OCI-LY7 (cell line): ENCODE results near the gene DMRTB1. TPM values are rescaled to one million over a fixed set of nuclear protein-coding genes. Genes with fewer than 3 reads are reported as not detected.

ENCODE experiments used
- BruUV-seq: library from RNA; stranded (reverse); fragments of 400-500 nt; replicated peaks from 2 replicates; lab custom pipeline; 2021; lab: Mats Ljungman, UMichigan
- CTCF ChIA-PET: fragments of 300-600 bp; sonication (Branson Sonifier 250); formaldehyde crosslinking; loops from one replicate; lab custom pipeline; 2022; ENCODE audit warnings: antibody characterized with exemption; ENCODE audit not compliant: unreplicated experiment; lab: Charles Lee
- POLR2A ChIA-PET: fragments of 300-600 bp; sonication (Branson Sonifier 250); formaldehyde crosslinking; loops from one replicate; lab custom pipeline; 2022; ENCODE audit warnings: antibody characterized with exemption; lab: Charles Lee
- DNase-seq: peaks from one replicate; pipeline ENCODE4 v3.0.0-alpha.2; 2015; ENCODE audit warnings: low spot score
- H2AFZ ChIP-seq: fragments of 200-600 bp; sonication (generic), shearing (Covaris generic); 2 replicates; pipeline ENCODE4 v1.6.1; 2014; ENCODE audit warnings: mild to moderate bottlenecking, antibody characterized with exemption, low read length, moderate library complexity
- H3K27ac ChIP-seq: fragments of 200-600 bp; sonication (generic); 2 replicates; pipeline ENCODE4 v1.5.1; 2014; ENCODE audit warnings: mixed run types, low read depth, mild to moderate bottlenecking, moderate library complexity, low read length, inconsistent platforms; ENCODE audit not compliant: poor library complexity, severe bottlenecking
- H3K36me3 ChIP-seq: fragments of 200-600 bp; sonication (generic); 2 replicates; pipeline ENCODE4 v1.6.1; 2014; ENCODE audit warnings: mild to moderate bottlenecking, antibody characterized with exemption, low read length, moderate library complexity, mixed read lengths; ENCODE audit not compliant: insufficient read depth
- H3K4me1 ChIP-seq: fragments of 200-600 bp; sonication (generic); 2 replicates; pipeline ENCODE4 v1.5.1; 2014; ENCODE audit warnings: mild to moderate bottlenecking, low read length; ENCODE audit not compliant: insufficient read depth, poor library complexity, severe bottlenecking
- H3K4me2 ChIP-seq: fragments of 200-600 bp; sonication (generic); 2 replicates; pipeline ENCODE4 v1.6.1; 2014; ENCODE audit warnings: mild to moderate bottlenecking, low read length
- H3K4me3 ChIP-seq: fragments of 200-600 bp; sonication (generic); 2 replicates; pipeline ENCODE4 v1.5.1; 2014; ENCODE audit warnings: mild to moderate bottlenecking, low read depth, low read length; ENCODE audit not compliant: poor library complexity, severe bottlenecking
- H3K79me2 ChIP-seq: fragments of 200-600 bp; sonication (generic); 2 replicates; pipeline ENCODE4 v1.6.1; 2016; ENCODE audit warnings: low read depth, mild to moderate bottlenecking, low read length, moderate library complexity, mixed read lengths; ENCODE audit not compliant: insufficient read depth
- H3K9me2 ChIP-seq: fragments of 200-600 bp; sonication (generic); 2 replicates; pipeline ENCODE4 v1.6.1; 2016; ENCODE audit warnings: mild to moderate bottlenecking, low read length, mixed read lengths; ENCODE audit not compliant: insufficient read depth
- H3K9me3 ChIP-seq: fragments of 200-600 bp; sonication (generic); 2 replicates; pipeline ENCODE4 v1.6.1; 2014; ENCODE audit warnings: mild to moderate bottlenecking, mixed run types, low read length, mixed read lengths
- H4K20me1 ChIP-seq: fragments of 200-600 bp; sonication (generic); 2 replicates; pipeline ENCODE4 v1.6.1; 2014; ENCODE audit warnings: mild to moderate bottlenecking, antibody characterized with exemption, low read length, moderate library complexity, mixed read lengths; ENCODE audit not compliant: insufficient read depth
- EZH2phosphoT487 ChIP-seq: fragments of 200-600 bp; sonication (generic); IDR thresholded peaks from 2 replicates; pipeline ENCODE4 v1.6.1; 2018; ENCODE audit warnings: low read depth, borderline replicate concordance, mild to moderate bottlenecking, mixed run types, antibody characterized with exemption, low read length, moderate library complexity, mixed read lengths
- intact Hi-C: fragments of 100-400 bp; cut with micrococcal nuclease; formaldehyde crosslinking; loops from one replicate; pipeline ENCODE4 v1.10.0; 2022; ENCODE audit not compliant: unreplicated experiment
- total RNA-seq, 2 experiments: library from RNA; depleted of rRNA in 1 of 2; stranded (reverse); fragments of >200 nt in 1 of 2; shearing (Covaris generic) in 1 of 2; gene quantifications; 2 replicates each; pipeline ENCODE4 v1.2.3, GENCODE V29; 2014 to 2022
- TF ChIP-seq, protein P1 (sequence below): fragments of 200-600 bp; sonication (generic); conservative IDR thresholded peaks from 2 replicates; pipeline ENCODE4 v1.5.1; 2014; ENCODE audit warnings: mild to moderate bottlenecking, antibody characterized with exemption, low read length, moderate library complexity, mixed read lengths

Gene DMRTB1
- total RNA-seq, 2 experiments from 2014 or later, result not detected

DNA sequence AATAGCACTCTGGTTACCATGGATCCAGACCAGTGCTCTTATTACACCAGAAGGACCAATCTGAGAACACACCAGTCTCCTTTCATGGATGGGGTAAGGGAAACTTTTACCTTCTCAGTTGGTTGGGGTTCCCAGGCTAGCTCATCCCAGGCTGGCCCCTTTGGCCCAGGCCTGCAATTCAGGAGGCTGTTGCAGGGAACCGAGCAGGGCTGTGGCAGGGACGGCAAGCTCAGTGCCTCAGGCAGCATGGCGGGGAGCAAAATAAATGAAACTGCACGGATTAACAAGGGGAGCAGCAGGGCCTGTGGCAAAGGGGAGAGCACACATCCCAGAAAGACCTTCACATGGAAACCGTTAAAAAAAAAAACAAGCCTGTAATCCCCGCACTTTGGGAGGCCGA is 57.0 kb downstream of the DMRTB1 start:
- H3K9me3 ChIP-seq, result no peaks in the 10 kb centered on the region
- H3K4me2 ChIP-seq, result no peak overlapping the region
- H3K4me3 ChIP-seq, result no peak overlapping the region
- POLR2A ChIA-PET, result interaction anchor here (0.6 kb wide), 1 partner anchor 438 kb away, joined by 3 read pairs; no protein-coding TSS in a partner anchor
- intact Hi-C loops, result no loop called here
- no TSS peak for BruUV-seq
- H3K36me3 ChIP-seq, result no peaks in the 10 kb centered on the region
- CTCF ChIA-PET, result no interaction called here
- no peaks in the 10 kb centered on the region for H3K9me2 ChIP-seq
- H2AFZ ChIP-seq, result no peak overlapping the region
- H3K27ac ChIP-seq, result no peak overlapping the region
- H3K79me2 ChIP-seq, result no peaks in the 10 kb centered on the region
- H3K4me1 ChIP-seq, result no peaks in the 10 kb centered on the region
- H4K20me1 ChIP-seq, result no peaks in the 10 kb centered on the region
- TF ChIP-seq, protein P1, sequence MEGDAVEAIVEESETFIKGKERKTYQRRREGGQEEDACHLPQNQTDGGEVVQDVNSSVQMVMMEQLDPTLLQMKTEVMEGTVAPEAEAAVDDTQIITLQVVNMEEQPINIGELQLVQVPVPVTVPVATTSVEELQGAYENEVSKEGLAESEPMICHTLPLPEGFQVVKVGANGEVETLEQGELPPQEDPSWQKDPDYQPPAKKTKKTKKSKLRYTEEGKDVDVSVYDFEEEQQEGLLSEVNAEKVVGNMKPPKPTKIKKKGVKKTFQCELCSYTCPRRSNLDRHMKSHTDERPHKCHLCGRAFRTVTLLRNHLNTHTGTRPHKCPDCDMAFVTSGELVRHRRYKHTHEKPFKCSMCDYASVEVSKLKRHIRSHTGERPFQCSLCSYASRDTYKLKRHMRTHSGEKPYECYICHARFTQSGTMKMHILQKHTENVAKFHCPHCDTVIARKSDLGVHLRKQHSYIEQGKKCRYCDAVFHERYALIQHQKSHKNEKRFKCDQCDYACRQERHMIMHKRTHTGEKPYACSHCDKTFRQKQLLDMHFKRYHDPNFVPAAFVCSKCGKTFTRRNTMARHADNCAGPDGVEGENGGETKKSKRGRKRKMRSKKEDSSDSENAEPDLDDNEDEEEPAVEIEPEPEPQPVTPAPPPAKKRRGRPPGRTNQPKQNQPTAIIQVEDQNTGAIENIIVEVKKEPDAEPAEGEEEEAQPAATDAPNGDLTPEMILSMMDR, result no peak
- TF ChIP-seq EZH2phosphoT487, result no peak
- DNase-seq, result no peak

Other genes starting within 250 kb of the DMRTB1 start
- gene CZIB, start 238.8 kb upstream of the DMRTB1 start, total RNA-seq (2014; rRNA removed; shearing (Covaris generic)), result 51.4 and 67.3 TPM in 2 replicates
- 44.6 and 46.7 TPM in 2 replicates for gene CZIB, start 238.8 kb upstream of the DMRTB1 start, total RNA-seq (2022)
- gene MAGOH, start 220.9 kb upstream of the DMRTB1 start, total RNA-seq (2014; rRNA removed; shearing (Covaris generic)), result 93.0 and 98.3 TPM in 2 replicates
- 72.4 and 87.3 TPM in 2 replicates for gene MAGOH, start 220.9 kb upstream of the DMRTB1 start, total RNA-seq (2022)
- 57.5 and 65.6 TPM in 2 replicates for gene LRP8, start 131.3 kb upstream of the DMRTB1 start, total RNA-seq (2014; rRNA removed; shearing (Covaris generic))
- gene LRP8, start 131.3 kb upstream of the DMRTB1 start, total RNA-seq (2022), result 67.5 and 70.0 TPM in 2 replicates